ENCODE measurements around the gene EFNA2. TPM values are rescaled to one million over a fixed set of nuclear protein-coding genes. Genes with fewer than 3 reads are reported as not detected.

The EFNA2 gene
- total RNA-seq, 1 donor from 2014 or later: not detected

DNA sequence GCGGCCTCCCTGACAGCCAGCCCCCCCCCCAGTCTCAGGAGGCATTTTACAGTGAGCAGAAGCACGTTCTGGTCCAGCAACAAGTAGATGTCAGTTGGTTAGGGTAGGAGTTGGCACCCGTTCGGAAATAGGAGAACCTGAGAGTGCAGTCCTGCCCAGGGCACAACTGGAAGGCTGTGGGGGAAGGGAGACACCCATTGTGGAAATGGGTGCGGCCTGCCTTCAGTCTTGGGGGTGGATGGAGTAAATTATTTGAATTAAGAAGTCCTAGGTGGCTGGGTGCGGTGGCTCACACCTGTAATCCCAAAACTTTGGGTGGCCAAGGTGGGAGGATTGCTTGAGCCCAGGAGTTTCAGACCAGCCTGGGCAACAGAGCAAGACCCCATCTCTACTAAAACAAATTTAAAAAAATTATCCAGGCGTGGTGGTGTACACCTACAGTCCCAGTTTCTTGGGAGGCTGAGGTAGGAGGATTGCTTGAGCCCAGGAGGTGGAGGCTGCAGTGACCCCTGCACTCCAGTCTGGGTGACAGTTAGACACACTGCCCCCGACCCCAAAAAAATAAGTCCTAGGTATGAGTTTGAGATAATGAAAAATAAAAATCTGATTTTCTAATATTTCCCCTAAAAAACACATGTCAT lies 15.3 kb upstream of the EFNA2 start:
- ATAC-seq (no peak), DNase-seq (no peak)
- Histone ChIP-seq H3K27me3 (no peaks in the 10 kb centered on the region), H3K4me3 (peak overlapping the region; percentile 69), H3K27ac (peak overlapping the region; percentile 95), H3K36me3 (peaks cover 48% of the 10 kb centered on the region), H3K4me1 (peaks cover 78% of the 10 kb centered on the region), H3K9me3 (no peaks in the 10 kb centered on the region)
- TF ChIP-seq, protein P1, sequence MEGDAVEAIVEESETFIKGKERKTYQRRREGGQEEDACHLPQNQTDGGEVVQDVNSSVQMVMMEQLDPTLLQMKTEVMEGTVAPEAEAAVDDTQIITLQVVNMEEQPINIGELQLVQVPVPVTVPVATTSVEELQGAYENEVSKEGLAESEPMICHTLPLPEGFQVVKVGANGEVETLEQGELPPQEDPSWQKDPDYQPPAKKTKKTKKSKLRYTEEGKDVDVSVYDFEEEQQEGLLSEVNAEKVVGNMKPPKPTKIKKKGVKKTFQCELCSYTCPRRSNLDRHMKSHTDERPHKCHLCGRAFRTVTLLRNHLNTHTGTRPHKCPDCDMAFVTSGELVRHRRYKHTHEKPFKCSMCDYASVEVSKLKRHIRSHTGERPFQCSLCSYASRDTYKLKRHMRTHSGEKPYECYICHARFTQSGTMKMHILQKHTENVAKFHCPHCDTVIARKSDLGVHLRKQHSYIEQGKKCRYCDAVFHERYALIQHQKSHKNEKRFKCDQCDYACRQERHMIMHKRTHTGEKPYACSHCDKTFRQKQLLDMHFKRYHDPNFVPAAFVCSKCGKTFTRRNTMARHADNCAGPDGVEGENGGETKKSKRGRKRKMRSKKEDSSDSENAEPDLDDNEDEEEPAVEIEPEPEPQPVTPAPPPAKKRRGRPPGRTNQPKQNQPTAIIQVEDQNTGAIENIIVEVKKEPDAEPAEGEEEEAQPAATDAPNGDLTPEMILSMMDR (IDR thresholded peaks at IDR 0.05): no peak
- intact Hi-C loops (cut with DNase I): no loop called here

DNA sequence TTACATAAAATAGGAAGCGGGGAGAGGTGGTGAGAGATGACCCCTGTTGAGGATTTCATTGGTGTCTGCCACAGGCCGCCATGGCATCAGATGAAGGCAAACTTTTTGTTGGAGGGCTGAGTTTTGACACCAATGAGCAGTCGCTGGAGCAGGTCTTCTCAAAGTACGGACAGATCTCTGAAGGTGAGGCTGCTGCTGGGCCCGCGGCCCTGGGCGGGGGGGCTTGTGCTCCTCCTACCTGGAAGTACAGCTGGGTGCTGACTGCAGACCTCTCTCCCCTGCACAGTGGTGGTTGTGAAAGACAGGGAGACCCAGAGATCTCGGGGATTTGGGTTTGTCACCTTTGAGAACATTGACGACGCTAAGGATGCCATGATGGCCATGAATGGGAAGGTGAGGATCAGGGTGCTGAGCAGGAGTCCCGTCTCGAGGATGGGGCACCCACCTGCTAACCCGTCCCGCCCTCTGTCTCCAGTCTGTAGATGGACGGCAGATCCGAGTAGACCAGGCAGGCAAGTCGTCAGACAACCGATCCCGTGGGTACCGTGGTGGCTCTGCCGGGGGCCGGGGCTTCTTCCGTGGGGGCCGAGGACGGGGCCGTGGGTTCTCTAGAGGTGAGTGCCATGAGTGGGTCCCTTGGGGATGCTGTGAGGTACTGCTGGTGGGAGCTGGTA lies 14.7 kb upstream of the EFNA2 start:
- Histone ChIP-seq H3K27ac (peak overlapping the region; percentile 95), H3K4me3 (peak overlapping the region; percentile 69), H3K4me1 (peaks cover 73% of the 10 kb centered on the region), H3K9me3 (no peaks in the 10 kb centered on the region), H3K36me3 (peaks cover 48% of the 10 kb centered on the region), H3K27me3 (no peaks in the 10 kb centered on the region)
- intact Hi-C loops (cut with DNase I): no loop called here
- DNase-seq: no peak
- TF ChIP-seq, protein P1 (IDR thresholded peaks at IDR 0.05): no peak
- no peak for ATAC-seq

DNA sequence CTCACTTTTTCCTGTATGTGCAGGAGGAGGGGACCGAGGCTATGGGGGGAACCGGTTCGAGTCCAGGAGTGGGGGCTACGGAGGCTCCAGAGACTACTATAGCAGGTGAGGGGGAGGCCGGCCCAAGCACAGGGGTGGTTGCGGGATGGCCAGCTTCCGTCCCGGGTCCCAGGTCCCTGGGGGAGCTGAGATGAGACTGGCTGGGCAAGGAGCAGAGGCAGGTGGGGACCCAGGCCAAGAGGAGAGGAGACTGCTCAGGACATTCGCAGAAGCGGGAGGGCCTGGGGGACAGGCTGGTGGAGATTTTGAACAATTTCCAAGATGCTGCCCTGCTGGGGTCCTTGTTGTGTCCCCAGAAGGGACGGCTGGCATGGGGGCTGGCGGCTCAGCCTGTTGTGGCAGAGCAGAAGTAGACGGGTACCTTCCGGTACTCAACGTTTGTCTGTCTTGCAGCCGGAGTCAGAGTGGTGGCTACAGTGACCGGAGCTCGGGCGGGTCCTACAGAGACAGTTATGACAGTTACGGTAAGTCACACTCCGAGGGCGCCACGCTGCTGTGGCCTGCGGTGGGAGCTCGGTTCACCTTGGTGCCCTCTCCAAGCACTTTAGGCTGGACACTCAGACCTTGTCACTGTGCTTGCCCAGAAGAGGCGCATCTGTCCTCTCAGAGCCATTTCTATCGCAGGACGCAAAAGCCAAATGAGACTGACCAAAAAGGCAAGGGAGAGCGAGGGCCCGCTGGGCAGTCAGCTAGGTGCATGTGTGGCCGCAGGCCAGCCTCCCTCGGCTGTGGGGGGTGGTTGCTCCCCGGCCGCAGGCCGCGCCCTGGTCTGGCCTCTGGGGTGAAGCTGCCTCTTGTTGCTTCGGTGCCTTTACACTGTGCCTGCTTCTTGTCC lies 13.9 kb upstream of the EFNA2 start:
- DNase-seq (no peak), ATAC-seq (no peak)
- Histone ChIP-seq H3K27ac (peak overlapping the region; percentile 30), H3K4me3 (peak overlapping the region; percentile 69), H3K27me3 (no peaks in the 10 kb centered on the region), H3K4me1 (peaks cover 76% of the 10 kb centered on the region), H3K9me3 (no peaks in the 10 kb centered on the region), H3K36me3 (peaks cover 48% of the 10 kb centered on the region)
- intact Hi-C loops (cut with DNase I): no loop called here
- TF ChIP-seq, protein P1 (IDR thresholded peaks at IDR 0.05): no peak

DNA sequence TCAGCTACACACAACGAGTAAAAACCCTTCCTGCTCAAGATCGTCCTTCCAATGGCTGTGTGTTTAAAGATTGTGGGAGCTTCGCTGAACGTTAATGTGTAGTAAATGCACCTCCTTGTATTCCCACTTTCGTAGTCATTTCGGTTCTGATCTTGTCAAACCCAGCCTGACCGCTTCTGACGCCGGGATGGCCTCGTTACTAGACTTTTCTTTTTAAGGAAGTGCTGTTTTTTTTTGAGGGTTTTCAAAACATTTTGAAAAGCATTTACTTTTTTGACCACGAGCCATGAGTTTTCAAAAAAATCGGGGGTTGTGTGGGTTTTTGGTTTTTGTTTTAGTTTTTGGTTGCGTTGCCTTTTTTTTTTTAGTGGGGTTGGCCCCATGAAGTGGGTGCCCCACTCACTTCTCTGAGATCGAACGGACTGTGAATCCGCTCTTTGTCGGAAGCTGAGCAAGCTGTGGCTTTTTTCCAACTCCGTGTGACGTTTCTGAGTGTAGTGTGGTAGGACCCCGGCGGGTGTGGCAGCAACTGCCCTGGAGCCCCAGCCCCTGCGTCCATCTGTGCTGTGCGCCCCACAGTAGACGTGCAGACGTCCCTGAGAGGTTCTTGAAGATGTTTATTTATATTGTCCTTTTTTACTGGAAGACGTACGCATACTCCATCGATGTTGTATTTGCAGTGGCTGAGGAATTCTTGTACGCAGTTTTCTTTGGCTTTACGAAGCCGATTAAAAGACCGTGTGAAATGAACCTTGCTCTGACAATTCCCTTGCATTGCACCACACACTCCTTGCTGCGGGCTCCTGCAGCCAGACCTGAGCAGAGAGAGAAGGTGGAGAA lies 13.0 kb upstream of the EFNA2 start:
- intact Hi-C loops (cut with DNase I): no loop called here
- TF ChIP-seq, protein P1 (IDR thresholded peaks at IDR 0.05): no peak
- DNase-seq: no peak
- Histone ChIP-seq H3K27me3 (no peaks in the 10 kb centered on the region), H3K27ac (peak overlapping the region; percentile 4), H3K4me3 (peak overlapping the region; percentile 69), H3K9me3 (no peaks in the 10 kb centered on the region), H3K36me3 (peaks cover 52% of the 10 kb centered on the region), H3K4me1 (peaks cover 69% of the 10 kb centered on the region)
- no peak for ATAC-seq

Measured in upper lobe of right lung (tissue), 1 donor.